Mucosa of descending colon (tissue), 3 donors: ENCODE measurements around the gene AOAH. TPM values are rescaled to one million over a fixed set of nuclear protein-coding genes. Genes with fewer than 3 reads are reported as not detected.

Source experiments
- ATAC-seq: fragments of 200-7000 bp; cut with Tn5 transposase; one replicate; pipeline ENCODE4 v1.9.1; 2020; ENCODE audit warnings: mild to moderate bottlenecking, moderate library complexity
- DNase-seq, 3 donors: peaks; one replicate each; pipeline ENCODE4 v3.0.0-alpha.2; 2020
- H3K36me3 ChIP-seq: fragments of 200-600 bp; one replicate; pipeline ENCODE4 v1.8.0; 2021; ENCODE audit warnings: low read depth, mild to moderate bottlenecking
- H3K4me1 ChIP-seq: fragments of 200-600 bp; one replicate; pipeline ENCODE4 v1.8.0; 2021; ENCODE audit warnings: low read depth, mild to moderate bottlenecking
- H3K4me3 ChIP-seq: fragments of 200-600 bp; one replicate; pipeline ENCODE4 v1.8.0; 2021; ENCODE audit warnings: mild to moderate bottlenecking
- H3K9me3 ChIP-seq: fragments of 200-600 bp; one replicate; pipeline ENCODE4 v1.8.0; 2021; ENCODE audit warnings: mild to moderate bottlenecking
- intact Hi-C, 2 donors: fragments of 100-400 bp; cut with DNase I in 1 of 2; cut with micrococcal nuclease in 1 of 2; formaldehyde crosslinking; loops; one replicate each; pipeline versions ENCODE4 v1.11.0 to v1.11.1; 2022; cut with DNase I, micrococcal nuclease
- total RNA-seq, 3 donors: library from RNA; stranded (reverse); fragmentation: NEBNext Ultra II Directional in 2 of 3; extraction: Animal tissue kit (Norgen Biotek cat#: 25700) in 2 of 3; gene quantifications; one replicate each; pipeline versions ENCODE4 v1.2.1 to v1.2.4, GENCODE V29; 2021 to 2023
- TF ChIP-seq, protein P1 (sequence below): fragments of 200-600 bp; IDR thresholded peaks from one replicate; pipeline ENCODE4 v1.8.0; 2022; ENCODE audit warnings: antibody characterized with exemption, mild to moderate bottlenecking
- donor health status: DM: no; HTN: no; CAD: no; lungs with moderate emphysema.
- donor health status: DM: no; HTN: no; CAD: no.
- donor health status: DM: no; HTN: yes; CAD: no.

The AOAH gene
- total RNA-seq, 3 donors from 2014 or later = 15.7 to 36.1 (median 28.8) TPM

DNA sequence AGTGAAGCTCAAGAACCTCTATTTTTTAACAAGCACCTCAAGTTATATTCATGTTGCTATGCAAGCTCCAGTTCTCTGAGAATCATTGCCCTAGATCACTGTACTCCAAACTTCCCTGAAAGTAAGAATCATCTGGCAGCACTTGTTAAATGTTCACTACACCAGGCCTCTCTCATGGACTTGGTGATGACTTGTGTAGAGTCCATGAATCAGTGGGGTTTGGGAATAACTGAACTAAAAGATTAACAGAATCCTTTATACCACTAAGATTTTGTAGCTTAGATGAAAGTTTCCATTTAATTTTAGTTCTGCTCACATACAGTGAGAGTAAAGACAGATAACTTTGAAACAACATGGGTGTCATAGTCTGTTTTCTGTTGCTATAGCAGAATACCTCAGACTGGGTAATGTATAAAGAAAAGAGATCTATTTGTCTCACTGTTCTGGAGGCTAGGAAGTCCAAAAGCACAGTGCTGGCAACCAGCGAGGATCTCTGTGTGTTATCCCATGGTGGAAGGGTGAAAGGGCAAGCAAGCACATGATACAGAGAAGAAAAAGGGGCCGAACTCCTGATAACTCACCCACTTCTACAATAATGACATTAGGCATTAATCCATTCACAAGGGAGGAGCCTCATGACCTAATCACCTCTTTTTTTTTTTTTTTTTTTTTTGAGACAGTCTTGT, 27.9 kb upstream of the AOAH start:
- Histone ChIP-seq H3K36me3 (no peaks in the 10 kb centered on the region), H3K4me3 (no peak overlapping the region), H3K9me3 (no peaks in the 10 kb centered on the region), H3K4me1 (no peaks in the 10 kb centered on the region)
- intact Hi-C loops = no loop called here
- TF ChIP-seq, protein P1, sequence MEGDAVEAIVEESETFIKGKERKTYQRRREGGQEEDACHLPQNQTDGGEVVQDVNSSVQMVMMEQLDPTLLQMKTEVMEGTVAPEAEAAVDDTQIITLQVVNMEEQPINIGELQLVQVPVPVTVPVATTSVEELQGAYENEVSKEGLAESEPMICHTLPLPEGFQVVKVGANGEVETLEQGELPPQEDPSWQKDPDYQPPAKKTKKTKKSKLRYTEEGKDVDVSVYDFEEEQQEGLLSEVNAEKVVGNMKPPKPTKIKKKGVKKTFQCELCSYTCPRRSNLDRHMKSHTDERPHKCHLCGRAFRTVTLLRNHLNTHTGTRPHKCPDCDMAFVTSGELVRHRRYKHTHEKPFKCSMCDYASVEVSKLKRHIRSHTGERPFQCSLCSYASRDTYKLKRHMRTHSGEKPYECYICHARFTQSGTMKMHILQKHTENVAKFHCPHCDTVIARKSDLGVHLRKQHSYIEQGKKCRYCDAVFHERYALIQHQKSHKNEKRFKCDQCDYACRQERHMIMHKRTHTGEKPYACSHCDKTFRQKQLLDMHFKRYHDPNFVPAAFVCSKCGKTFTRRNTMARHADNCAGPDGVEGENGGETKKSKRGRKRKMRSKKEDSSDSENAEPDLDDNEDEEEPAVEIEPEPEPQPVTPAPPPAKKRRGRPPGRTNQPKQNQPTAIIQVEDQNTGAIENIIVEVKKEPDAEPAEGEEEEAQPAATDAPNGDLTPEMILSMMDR = no peak
- ATAC-seq (no peak), DNase-seq (no peak)

DNA sequence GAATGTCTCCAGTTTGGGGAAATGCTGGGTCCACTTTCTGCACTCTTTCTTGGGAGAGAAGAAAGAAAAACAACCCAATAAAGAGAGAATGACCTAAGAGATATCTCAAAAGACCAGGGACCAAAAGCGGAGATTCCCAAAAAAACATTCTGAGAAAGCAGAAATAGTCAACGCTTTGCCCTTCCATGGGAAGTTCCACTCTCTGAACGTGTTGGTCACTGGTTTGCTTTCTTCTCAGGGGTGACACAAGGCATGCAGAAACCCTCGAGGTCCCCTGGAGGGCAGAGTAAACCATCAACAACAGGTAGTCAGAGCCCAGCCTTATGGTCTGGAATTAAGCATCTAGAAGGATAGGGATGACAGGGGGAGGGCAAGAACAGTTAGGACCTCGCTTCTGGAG, 26.2 kb upstream of the AOAH start:
- Histone ChIP-seq H3K36me3 (no peaks in the 10 kb centered on the region), H3K4me3 (no peak overlapping the region), H3K9me3 (no peaks in the 10 kb centered on the region), H3K4me1 (no peaks in the 10 kb centered on the region)
- TF ChIP-seq, protein P1 = no peak
- DNase-seq (no peak), ATAC-seq (no peak)
- intact Hi-C loops = no loop called here

DNA sequence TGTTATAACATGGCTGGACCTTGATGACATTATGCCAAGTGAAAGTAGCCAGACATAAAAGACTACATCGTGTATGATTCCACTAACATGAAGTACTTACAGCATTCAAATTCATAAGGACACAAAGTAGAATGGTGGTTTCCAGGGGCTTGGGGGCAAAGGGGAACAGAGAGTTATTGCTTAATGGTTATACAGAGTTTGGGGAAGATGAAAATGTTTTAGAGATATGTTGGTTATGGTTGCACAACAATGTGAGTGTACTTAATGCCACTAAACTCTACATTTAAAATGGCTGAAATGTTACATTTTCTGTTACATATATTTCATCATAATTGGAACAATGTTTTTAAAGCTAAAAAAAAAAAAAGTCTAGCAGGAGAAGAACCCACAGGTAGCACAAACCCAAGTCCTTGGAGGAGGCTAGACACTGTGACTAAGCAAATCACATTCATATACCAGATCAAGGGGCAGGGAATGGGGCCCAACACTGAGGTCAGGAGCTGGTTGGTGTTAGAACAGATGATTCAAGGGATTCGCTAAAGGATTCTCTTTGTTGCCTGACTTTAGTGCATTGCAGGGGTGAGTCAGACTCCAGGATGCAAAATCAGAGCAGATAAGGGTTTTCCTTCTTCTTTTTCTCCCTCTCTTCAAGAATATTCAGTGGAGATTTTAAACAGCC, 25.1 kb upstream of the AOAH start:
- intact Hi-C loops = no loop called here
- H3K9me3 ChIP-seq = no peaks in the 10 kb centered on the region
- TF ChIP-seq, protein P1 = no peak
- no peak overlapping the region for H3K4me3 ChIP-seq
- H3K36me3 ChIP-seq = no peaks in the 10 kb centered on the region
- ATAC-seq (no peak), DNase-seq (no peak)
- no peaks in the 10 kb centered on the region for H3K4me1 ChIP-seq

DNA sequence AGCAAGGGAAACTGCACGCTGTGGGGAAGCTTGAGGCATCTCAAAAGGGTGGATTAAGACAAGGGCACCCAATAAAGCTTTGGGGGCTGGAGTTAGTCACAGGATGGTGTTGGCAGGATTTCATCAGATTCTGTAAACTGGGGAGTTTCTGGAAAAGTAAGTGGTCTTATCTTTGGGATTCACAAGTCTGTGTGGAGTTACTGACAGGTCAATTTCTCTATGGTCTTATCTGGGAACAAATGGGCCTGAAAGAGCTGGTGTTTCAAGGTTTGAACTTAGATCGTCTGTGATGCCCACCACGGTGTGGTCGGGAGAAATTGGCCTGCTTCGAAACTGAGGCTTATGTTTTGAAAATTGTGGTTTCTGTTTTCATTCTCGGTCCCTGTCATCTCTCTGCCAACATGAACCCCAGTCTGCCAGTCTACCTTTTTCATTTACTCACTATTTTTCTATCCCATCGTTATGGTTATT, 23.8 kb upstream of the AOAH start:
- H3K4me3 ChIP-seq = no peak overlapping the region
- intact Hi-C loops = no loop called here
- TF ChIP-seq, protein P1 = no peak
- no peaks in the 10 kb centered on the region for H3K36me3 ChIP-seq
- DNase-seq = no peak
- no peak for ATAC-seq
- H3K9me3 ChIP-seq = no peaks in the 10 kb centered on the region
- H3K4me1 ChIP-seq = no peaks in the 10 kb centered on the region

DNA sequence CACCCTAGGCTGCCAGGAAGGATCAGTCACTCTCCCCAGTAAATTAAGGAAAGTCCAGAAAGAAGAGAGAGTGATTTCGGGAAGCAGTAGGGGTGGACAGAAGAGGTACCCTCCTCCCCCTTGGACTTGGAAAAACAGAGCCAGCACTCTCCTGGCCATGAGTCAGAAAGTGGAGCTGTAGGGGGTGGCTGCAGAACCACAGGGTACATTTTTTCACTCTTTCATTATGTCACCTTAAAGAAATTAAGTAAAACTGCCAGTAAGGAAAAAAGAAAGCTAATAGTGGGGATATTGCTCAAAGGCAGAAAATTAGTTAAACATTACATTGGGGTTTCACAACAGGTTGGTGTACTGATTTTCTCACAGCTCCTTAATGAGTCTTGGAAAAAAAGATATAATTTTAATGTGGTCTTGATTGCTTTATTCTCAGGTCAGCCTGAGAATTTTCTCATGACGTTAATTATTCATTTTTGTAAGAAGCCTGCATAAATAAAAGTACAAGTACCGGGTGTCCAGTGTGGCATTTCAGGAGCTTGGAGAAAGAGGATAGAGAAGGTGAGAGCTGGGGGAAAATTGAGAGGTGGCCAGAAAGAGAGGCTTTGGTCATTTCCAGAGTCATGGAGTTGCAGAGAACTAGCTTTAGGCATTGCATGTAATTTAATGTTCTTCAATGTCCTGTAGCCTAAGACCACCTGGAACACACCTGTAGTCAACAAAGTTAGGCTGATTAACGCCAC, 23.2 kb upstream of the AOAH start:
- intact Hi-C loops = no loop called here
- DNase-seq (no peak), ATAC-seq (no peak)
- no peaks in the 10 kb centered on the region for H3K9me3 ChIP-seq
- H3K4me1 ChIP-seq = no peaks in the 10 kb centered on the region
- H3K4me3 ChIP-seq = no peak overlapping the region
- H3K36me3 ChIP-seq = no peaks in the 10 kb centered on the region
- TF ChIP-seq, protein P1 = no peak
